ENCODE data around the gene SYTL1.

SYTL1 gene

DNA sequence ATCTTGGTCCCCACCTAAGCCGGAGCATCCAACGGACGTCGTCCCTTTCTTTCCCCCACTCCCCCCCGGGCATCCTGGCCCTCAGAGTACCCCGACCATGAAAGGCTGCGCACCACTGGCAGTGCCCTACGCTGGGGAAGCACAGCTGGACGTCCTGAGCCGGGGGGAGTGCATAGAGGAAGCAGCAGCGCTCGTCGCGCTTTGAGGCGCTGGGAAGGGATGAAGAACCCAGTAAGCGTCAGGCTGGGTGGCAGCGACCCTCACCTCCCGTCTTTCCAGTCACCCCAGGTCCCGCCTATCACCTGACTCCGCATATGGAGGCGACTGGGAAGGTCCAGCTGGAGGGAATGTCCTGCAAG lies 19.2 kb downstream of the SYTL1 start:
- Mint-ChIP-seq H3K9me3 (no peaks in the 10 kb centered on the region), H3K27ac (peak overlapping the region in 1 of 2 donors; percentile 38), H3K4me1 (peaks cover 67% of the 10 kb centered on the region), H3K27me3 (peaks cover 8% of the 10 kb centered on the region), H3K4me3 (peak overlapping the region; percentile 79)
- ATAC-seq = no peak
- no peak for DNase-seq

DNA sequence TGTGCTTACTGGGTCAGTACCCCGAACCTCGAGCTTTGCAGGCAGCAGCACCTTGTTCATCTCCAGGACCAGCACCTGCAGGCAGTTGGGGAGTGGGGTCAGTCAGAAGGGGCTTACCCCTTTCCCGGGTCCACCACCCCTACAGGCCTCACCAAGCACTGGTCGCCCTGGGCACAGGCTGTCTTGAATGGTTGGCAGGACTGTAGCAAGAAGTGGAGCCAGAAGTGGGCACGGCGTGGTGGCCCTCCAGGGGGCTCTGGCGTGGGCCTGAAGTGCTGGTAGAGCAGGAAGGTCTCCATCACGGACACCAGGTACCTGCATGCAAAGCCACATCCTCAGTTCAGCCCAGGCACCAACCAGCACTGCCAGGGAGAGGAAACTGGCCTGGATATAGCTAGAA lies 19.7 kb downstream of the SYTL1 start:
- Mint-ChIP-seq H3K9me3 (no peaks in the 10 kb centered on the region), H3K4me3 (no peak overlapping the region), H3K4me1 (peaks cover 62% of the 10 kb centered on the region)

DNA sequence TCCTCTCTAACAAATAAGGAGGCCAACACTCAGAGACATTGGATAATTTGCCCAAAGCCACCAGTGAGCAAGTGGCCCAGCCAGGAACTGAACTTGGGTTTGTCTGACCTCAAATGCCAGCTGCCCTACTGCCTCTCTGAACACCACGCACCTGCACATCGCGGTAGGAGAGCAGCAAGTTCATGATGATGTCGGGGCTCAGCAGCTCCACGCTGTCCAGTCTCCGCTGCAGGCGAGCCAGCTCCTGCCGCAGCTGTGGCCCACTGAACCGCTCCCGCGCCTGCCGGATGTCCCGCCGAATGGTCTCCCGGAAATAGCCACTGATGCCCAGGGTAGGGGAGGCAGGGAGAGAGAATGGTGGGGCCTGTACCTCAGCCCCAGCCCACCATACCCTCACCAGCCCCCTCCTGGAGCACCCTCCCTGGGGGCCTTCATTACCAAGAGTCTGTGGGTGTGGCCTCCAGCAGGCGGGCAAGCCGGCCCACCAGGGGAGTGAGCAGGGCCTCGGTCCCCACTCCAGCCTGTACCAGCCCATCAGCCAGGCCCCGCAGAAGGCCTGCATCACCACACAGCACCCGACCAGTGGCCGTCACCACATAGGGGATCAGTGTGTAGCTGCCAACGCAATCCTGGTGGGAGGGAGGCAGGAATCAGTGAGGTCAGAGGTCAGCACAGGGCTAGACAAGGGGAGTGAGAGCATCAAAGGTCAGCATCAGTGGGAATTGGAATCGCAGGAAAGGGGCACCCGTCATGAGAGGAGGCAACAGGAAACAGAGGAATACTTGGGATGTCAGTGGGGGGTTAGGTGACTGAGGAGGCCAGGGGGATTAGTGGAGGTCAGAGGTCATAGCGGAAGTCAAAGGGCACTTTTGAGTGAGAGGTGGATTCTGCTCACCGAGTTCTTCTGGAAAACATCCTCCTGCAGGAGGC lies 22.2 kb downstream of the SYTL1 start:
- no peaks in the 10 kb centered on the region for H3K9me3 Mint-ChIP-seq
- ATAC-seq = no peak
- peaks cover 54% of the 10 kb centered on the region for H3K4me1 Mint-ChIP-seq

More for the DNA sequence above, 19.7 kb downstream of the SYTL1 start:
- no peak for ATAC-seq
- Mint-ChIP-seq H3K27ac (no peak overlapping the region), H3K27me3 (peaks cover 8% of the 10 kb centered on the region)
- DNase-seq = no peak

GRCh38 chr1:27364696-27365371 lies 23.0 kb downstream of the SYTL1 start:
- Mint-ChIP-seq H3K27ac (peak overlapping the region in 1 of 2 donors; percentile 79), H3K27me3 (no peaks in the 10 kb centered on the region), H3K4me3 (peak overlapping the region in 1 of 2 donors; percentile 95), H3K9me3 (no peaks in the 10 kb centered on the region), H3K4me1 (peaks cover 54% of the 10 kb centered on the region)
- ATAC-seq (no peak), DNase-seq (no peak)

More for the DNA sequence above, 22.2 kb downstream of the SYTL1 start:
- no peak for DNase-seq
- no peak overlapping the region for H3K4me3 Mint-ChIP-seq
- H3K27ac Mint-ChIP-seq = no peak overlapping the region
- H3K27me3 Mint-ChIP-seq = peaks cover 4% of the 10 kb centered on the region

GRCh38 chr1:27365372-27366112 lies 23.7 kb downstream of the SYTL1 start:
- H3K4me1 Mint-ChIP-seq = peaks cover 51% of the 10 kb centered on the region
- peak overlapping the region; percentile 79 to 83 for H3K27ac Mint-ChIP-seq
- no peaks in the 10 kb centered on the region for H3K27me3 Mint-ChIP-seq
- ATAC-seq = peak; percentile 77
- H3K9me3 Mint-ChIP-seq = no peaks in the 10 kb centered on the region
- peak overlapping the region; percentile 87 to 95 for H3K4me3 Mint-ChIP-seq
- DNase-seq = peak; percentile 73 to 75

GRCh38 chr1:27366113-27366410 lies 24.2 kb downstream of the SYTL1 start:
- Mint-ChIP-seq H3K4me3 (peak overlapping the region; percentile 87 to 95), H3K4me1 (peaks cover 46% of the 10 kb centered on the region), H3K9me3 (no peaks in the 10 kb centered on the region), H3K27ac (peak overlapping the region; percentile 79 to 83), H3K27me3 (no peaks in the 10 kb centered on the region)
- ATAC-seq = peak; percentile 79
- peak; percentile 82 to 83 for DNase-seq

DNA sequence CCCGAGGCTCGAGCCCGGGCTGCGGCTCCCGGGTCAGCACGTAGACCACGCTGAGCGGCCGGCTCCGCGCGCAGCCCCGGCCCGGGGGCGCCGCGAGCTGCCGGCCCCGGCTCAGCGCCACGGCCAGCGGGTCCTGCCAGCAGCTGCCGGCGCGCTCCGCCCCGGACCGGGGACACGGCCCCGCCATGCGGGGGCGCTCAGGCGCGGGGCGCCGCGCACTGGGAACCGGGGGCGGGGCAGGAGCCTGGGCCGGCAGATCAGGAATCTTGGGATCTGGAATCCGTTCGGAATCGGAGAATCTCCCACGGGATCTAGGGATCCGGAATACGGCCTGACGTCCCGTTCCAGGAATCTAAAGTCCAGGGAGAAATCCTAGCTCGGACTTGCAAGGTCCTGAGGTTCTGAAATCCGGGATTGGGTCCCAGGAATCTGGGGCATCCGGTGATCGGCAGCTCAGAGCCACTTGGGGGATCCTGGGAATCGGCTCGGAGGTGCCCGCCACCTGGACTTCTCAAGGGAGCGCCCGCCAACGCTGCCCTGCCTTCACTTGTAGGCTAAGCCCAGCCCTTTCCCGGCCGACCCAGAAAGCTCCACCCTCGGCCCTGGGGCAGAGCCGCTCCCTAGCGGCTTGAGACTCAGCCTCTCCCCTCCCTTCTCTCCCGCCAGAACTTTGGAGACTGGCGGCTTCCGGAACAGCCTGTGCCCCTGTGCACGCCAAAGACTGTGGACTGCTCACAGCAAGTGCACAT lies 24.8 kb downstream of the SYTL1 start, which contains the start of gene MAP3K6:
TSS of gene MAP3K6 (minus strand) at position 551 of the 749 bp plus-strand sequence. CDS start at position 187, 364 bp downstream.
- Mint-ChIP-seq H3K9me3 (no peaks in the 10 kb centered on the region), H3K27me3 (no peaks in the 10 kb centered on the region), H3K27ac (peak within 1 kb of the TSS; percentile 79 to 83), H3K4me3 (peak within 1 kb of the TSS; percentile 87 to 95), H3K4me1 (peaks cover 46% of the 10 kb centered on the region)
- ATAC-seq = peak; percentile 46
- no peak for DNase-seq

- peak overlapping the region; percentile 74 to 79 for H3K4me3 Mint-ChIP-seq
- peaks cover 46% of the 10 kb centered on the region for H3K4me1 Mint-ChIP-seq
- no peaks in the 10 kb centered on the region for H3K9me3 Mint-ChIP-seq
- H3K27me3 Mint-ChIP-seq = no peaks in the 10 kb centered on the region
- H3K27ac Mint-ChIP-seq = no peak overlapping the region
- ATAC-seq = no peak
- DNase-seq = no peak
Observed at GRCh38 chr1:27367160-27367650, 25.4 kb downstream of the SYTL1 start.

GRCh38 chr1:27368869-27369582 lies 27.2 kb downstream of the SYTL1 start:
- Mint-ChIP-seq H3K27me3 (no peaks in the 10 kb centered on the region), H3K4me3 (no peak overlapping the region), H3K9me3 (no peaks in the 10 kb centered on the region), H3K27ac (peak overlapping the region in 1 of 2 donors; percentile 33), H3K4me1 (peaks cover 45% of the 10 kb centered on the region)
- no peak for ATAC-seq
- DNase-seq = no peak

- no peaks in the 10 kb centered on the region for H3K9me3 Mint-ChIP-seq
- H3K27ac Mint-ChIP-seq = no peak overlapping the region
- ATAC-seq (no peak), DNase-seq (no peak)
- H3K4me3 Mint-ChIP-seq = no peak overlapping the region
- no peaks in the 10 kb centered on the region for H3K27me3 Mint-ChIP-seq
- H3K4me1 Mint-ChIP-seq = peaks cover 18% of the 10 kb centered on the region
Observed at GRCh38 chr1:27372022-27372807, 30.4 kb downstream of the SYTL1 start.

GRCh38 chr1:27372808-27373690 lies 31.2 kb downstream of the SYTL1 start:
- H3K27ac Mint-ChIP-seq = no peak overlapping the region
- DNase-seq (no peak), ATAC-seq (no peak)
- H3K4me3 Mint-ChIP-seq = no peak overlapping the region
- H3K27me3 Mint-ChIP-seq = no peaks in the 10 kb centered on the region
- H3K9me3 Mint-ChIP-seq = no peaks in the 10 kb centered on the region
- peaks cover 13% of the 10 kb centered on the region for H3K4me1 Mint-ChIP-seq

- no peak within 1 kb of the TSS for H3K4me3 Mint-ChIP-seq
- H3K4me1 Mint-ChIP-seq = peaks cover 5% of the 10 kb centered on the region
- H3K27ac Mint-ChIP-seq = peak within 1 kb of the TSS in 1 of 2 donors; percentile 28
- DNase-seq (no peak), ATAC-seq (no peak)
- no peaks in the 10 kb centered on the region for H3K9me3 Mint-ChIP-seq
- H3K27me3 Mint-ChIP-seq = no peaks in the 10 kb centered on the region
Observed at GRCh38 chr1:27374362-27375086, 32.7 kb downstream of the SYTL1 start, which contains the start of gene FCN3. FCN3 (minus strand) TSS chr1:27374824; CDS start chr1:27374818, 6 bp downstream.

Measured in stimulated activated naive CD8-positive, alpha-beta T cell treated with anti-CD3 and anti-CD28 coated beads, Interleukin-15, amount 100 ng/mL, for 72 hours (primary cell).